H1 (cell line): ENCODE measurements around the gene EXT2.

Experiments used
- CBX5 ChIP-seq: fragments of 300-800, 300-1000 bp; sonication (generic); IDR thresholded peaks from 2 replicates; pipeline ENCODE4 v1.7.1; 2016; ENCODE audit warnings: antibody characterized with exemption, low read length, low read depth
- CHD2 ChIP-seq: IDR thresholded peaks from 2 replicates; pipeline ENCODE4 v1.6.1; 2012; ENCODE audit warnings: low read length, improper control_type of control experiment
- GABPA ChIP-seq: IDR thresholded peaks from 2 replicates; pipeline ENCODE4 v1.6.1; 2011; ENCODE audit warnings: mild to moderate bottlenecking, low read length, moderate library complexity, borderline replicate concordance; ENCODE audit not compliant: insufficient read depth
- HDAC2 ChIP-seq, 2 experiments: fragments of 300-600 bp in 1 of 2; sonication (generic) in 1 of 2; IDR thresholded peaks; 2 replicates each; pipeline ENCODE4 v1.6.1; 2011 to 2012; ENCODE audit warnings: low read depth in 2 of 2, low read length in 2 of 2, mild to moderate bottlenecking in 2 of 2, moderate library complexity in 2 of 2, borderline replicate concordance in 1 of 2, inconsistent platforms in 1 of 2
- POLR2A ChIP-seq, 2 experiments: IDR thresholded peaks; 1 replicate in 1 of 2; 2 replicates in 1 of 2; pipeline ENCODE4 v1.6.1; 2011; ENCODE audit warnings: low read depth in 2 of 2, low read length in 2 of 2, mild to moderate bottlenecking in 2 of 2; ENCODE audit errors: control extremely low read depth in 1 of 2
- POLR2AphosphoS5 ChIP-seq: IDR thresholded peaks from 2 replicates; pipeline ENCODE4 v1.6.1; 2011; ENCODE audit warnings: low read depth, low read length
- RFX5 ChIP-seq: IDR thresholded peaks from 2 replicates; pipeline ENCODE4 v1.6.1; 2011; ENCODE audit warnings: low read depth, low read length, improper control_type of control experiment, borderline replicate concordance
- SP1 ChIP-seq: IDR thresholded peaks from 2 replicates; pipeline ENCODE4 v1.6.1; 2011; ENCODE audit warnings: low read depth, low read length
- SP2 ChIP-seq: IDR thresholded peaks from 2 replicates; pipeline ENCODE4 v1.6.1; 2012; ENCODE audit warnings: mild to moderate bottlenecking, low read length, inconsistent platforms
- TAF1 ChIP-seq: IDR thresholded peaks from 2 replicates; pipeline ENCODE4 v1.6.1; 2011; ENCODE audit warnings: mild to moderate bottlenecking, low read depth, low read length
- YY1 ChIP-seq: IDR thresholded peaks from 2 replicates; pipeline ENCODE4 v1.6.1; 2011; ENCODE audit warnings: low read depth, mild to moderate bottlenecking, low read length
- TF ChIP-seq, protein P1 (sequence below), 3 experiments: IDR thresholded peaks; 1 replicate in 2 of 3; 2 replicates in 1 of 3; pipeline versions ENCODE4 v1.5.1 to v1.6.1; 2011; ENCODE audit warnings: low read length in 3 of 3, mild to moderate bottlenecking in 3 of 3, inconsistent platforms in 2 of 3, low read depth in 1 of 3, moderate library complexity in 1 of 3; ENCODE audit not compliant: insufficient read depth in 1 of 3; ENCODE audit errors: control extremely low read depth in 1 of 3

DNA sequence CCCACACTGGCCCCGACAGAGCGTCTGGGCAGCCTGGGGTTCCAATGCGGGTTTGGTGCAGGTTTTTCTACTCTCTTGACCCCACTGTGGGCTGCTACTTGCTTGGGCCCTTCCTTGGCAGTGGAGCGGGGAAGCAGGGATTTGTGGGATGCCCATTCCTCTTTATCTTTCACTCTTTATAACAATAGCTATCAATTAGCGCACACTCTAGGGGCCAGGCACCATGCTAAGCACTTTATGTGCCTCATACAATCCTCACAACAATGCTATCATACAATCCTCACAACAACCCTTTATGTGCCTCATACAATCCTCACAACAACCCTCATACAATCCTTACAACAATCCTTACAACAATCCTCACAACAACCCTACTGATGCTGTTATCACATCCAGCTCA is 16.7 kb upstream of the EXT2 start:
- TF ChIP-seq, protein P1, sequence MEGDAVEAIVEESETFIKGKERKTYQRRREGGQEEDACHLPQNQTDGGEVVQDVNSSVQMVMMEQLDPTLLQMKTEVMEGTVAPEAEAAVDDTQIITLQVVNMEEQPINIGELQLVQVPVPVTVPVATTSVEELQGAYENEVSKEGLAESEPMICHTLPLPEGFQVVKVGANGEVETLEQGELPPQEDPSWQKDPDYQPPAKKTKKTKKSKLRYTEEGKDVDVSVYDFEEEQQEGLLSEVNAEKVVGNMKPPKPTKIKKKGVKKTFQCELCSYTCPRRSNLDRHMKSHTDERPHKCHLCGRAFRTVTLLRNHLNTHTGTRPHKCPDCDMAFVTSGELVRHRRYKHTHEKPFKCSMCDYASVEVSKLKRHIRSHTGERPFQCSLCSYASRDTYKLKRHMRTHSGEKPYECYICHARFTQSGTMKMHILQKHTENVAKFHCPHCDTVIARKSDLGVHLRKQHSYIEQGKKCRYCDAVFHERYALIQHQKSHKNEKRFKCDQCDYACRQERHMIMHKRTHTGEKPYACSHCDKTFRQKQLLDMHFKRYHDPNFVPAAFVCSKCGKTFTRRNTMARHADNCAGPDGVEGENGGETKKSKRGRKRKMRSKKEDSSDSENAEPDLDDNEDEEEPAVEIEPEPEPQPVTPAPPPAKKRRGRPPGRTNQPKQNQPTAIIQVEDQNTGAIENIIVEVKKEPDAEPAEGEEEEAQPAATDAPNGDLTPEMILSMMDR (IDR thresholded peaks at IDR 0.05; ENCODE audit: control extremely low read depth in 1 of 3, insufficient read depth in 1 of 3, low read depth in 1 of 3, low read length in 3 of 3): no peak
- no peak for TF ChIP-seq POLR2A (IDR thresholded peaks at IDR 0.05; ENCODE audit: control extremely low read depth in 1 of 2, low read depth in 2 of 2, low read length in 2 of 2)
- no peak for TF ChIP-seq SP2
- TF ChIP-seq HDAC2 (IDR thresholded peaks at IDR 0.05; ENCODE audit: borderline replicate concordance in 1 of 2, low read depth in 2 of 2, low read length in 2 of 2): no peak
- no peak for TF ChIP-seq CBX5
- TF ChIP-seq GABPA: no peak
- no peak for TF ChIP-seq CHD2
- TF ChIP-seq YY1: no peak
- TF ChIP-seq SP1: no peak
- no peak for TF ChIP-seq RFX5
- TF ChIP-seq POLR2AphosphoS5: no peak
- no peak for TF ChIP-seq TAF1
